ENCODE data around the gene COL17A1.

COL17A1 gene

DNA sequence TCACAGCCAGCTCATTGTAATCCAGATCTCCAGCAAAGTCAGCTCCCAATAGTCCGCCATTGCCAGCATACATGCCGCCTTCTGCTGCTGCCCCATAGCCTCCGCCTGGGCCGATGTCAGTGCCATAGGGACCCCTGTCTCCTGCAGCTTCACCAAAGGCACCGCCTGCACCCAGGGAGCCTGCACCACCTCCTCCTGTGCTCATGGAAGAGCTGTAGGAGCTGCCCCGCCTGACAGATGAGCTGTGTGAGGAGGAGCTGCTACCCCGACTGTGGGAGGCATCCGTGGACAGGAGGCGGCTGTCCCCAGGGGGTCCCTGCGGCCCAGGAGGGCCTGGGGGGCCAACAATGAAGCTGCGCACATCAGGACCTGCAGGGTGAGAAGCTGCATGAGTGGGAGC, 51.7 kb downstream of the COL17A1 start:
- no peak overlapping the region for H3K4me3 Mint-ChIP-seq
- peaks cover 6% of the 10 kb centered on the region for H3K27me3 Mint-ChIP-seq (ENCODE audit: low read depth, poor library complexity)
- TF ChIP-seq, protein P1, sequence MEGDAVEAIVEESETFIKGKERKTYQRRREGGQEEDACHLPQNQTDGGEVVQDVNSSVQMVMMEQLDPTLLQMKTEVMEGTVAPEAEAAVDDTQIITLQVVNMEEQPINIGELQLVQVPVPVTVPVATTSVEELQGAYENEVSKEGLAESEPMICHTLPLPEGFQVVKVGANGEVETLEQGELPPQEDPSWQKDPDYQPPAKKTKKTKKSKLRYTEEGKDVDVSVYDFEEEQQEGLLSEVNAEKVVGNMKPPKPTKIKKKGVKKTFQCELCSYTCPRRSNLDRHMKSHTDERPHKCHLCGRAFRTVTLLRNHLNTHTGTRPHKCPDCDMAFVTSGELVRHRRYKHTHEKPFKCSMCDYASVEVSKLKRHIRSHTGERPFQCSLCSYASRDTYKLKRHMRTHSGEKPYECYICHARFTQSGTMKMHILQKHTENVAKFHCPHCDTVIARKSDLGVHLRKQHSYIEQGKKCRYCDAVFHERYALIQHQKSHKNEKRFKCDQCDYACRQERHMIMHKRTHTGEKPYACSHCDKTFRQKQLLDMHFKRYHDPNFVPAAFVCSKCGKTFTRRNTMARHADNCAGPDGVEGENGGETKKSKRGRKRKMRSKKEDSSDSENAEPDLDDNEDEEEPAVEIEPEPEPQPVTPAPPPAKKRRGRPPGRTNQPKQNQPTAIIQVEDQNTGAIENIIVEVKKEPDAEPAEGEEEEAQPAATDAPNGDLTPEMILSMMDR (IDR thresholded peaks at IDR 0.05): no peak
- H3K9me3 Mint-ChIP-seq: no peaks in the 10 kb centered on the region
- H3K4me1 Mint-ChIP-seq: peaks cover 12% of the 10 kb centered on the region
- H3K36me3 Mint-ChIP-seq (ENCODE audit: low read depth): peaks cover 23% of the 10 kb centered on the region
- no peak for DNase-seq
- peak overlapping the region; percentile 77 for H3K27ac Mint-ChIP-seq

DNA sequence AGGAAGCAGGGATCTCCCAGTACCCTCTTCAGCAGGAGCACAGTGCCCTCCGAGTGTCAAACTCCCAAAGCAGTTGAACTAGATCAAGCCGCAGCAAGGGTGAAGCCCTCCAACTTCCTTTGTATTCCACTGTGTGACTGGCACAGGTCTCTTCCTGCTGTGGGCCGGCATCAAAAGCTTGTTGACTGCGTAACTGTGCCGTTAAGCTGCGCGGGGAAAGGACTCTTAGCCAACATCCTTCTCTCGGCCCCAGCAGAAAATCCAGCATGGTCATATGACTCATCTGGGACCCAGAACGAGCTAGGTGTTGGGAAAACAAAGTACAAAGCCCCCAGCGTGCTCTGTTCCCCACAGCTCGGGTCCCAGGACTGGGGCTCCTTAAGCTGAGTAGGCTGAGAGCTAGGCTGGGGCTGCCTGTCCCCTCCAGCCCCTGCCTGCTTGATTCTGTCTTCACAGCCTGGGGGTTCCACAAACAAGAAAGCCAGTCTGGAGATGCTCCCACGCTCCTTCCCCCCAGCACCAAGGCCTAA, 52.2 kb downstream of the COL17A1 start:
- Mint-ChIP-seq H3K4me3 (no peak overlapping the region), H3K9me3 (no peaks in the 10 kb centered on the region), H3K36me3 (ENCODE audit: low read depth) (peaks cover 28% of the 10 kb centered on the region), H3K27ac (peak overlapping the region; percentile 77), H3K4me1 (peaks cover 12% of the 10 kb centered on the region), H3K27me3 (ENCODE audit: low read depth, poor library complexity) (peaks cover 6% of the 10 kb centered on the region)
- TF ChIP-seq, protein P1 (IDR thresholded peaks at IDR 0.05): no peak
- no peak for DNase-seq

DNA sequence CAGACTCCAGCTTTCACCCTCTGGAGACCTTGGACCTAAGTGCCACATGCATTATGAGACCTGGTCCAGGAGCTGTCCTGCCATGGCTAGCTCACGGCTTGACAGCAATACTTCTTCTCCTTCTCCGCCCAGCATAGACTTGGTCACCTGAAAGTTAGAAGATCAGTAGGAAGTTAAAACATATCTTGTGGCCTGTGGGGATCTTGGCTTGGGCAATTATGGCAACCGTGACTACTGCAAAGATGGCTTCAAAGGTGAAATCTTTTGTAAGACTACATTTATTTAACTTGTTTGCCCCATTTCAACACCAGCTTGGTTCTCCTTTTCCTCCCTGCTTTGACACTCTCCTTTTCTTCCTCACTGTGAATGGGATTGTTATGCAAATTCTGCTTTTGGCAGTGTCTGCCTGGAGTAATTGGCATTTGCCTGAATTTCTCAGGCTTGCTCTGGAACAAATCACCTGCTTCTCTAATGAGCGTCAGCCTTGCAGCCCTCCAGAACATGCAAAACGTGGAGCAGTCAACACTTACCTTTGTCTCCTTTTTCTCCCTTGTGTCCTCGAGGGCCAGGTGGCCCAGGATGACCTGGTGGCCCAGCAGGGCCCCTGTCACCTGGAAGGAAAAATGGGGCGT, 53.4 kb downstream of the COL17A1 start:
- Mint-ChIP-seq H3K9me3 (no peaks in the 10 kb centered on the region), H3K36me3 (ENCODE audit: low read depth) (peaks cover 33% of the 10 kb centered on the region), H3K4me3 (no peak overlapping the region), H3K27me3 (ENCODE audit: low read depth, poor library complexity) (no peaks in the 10 kb centered on the region), H3K4me1 (peaks cover 11% of the 10 kb centered on the region), H3K27ac (no peak overlapping the region)
- TF ChIP-seq, protein P1 (IDR thresholded peaks at IDR 0.05): no peak
- no peak for DNase-seq

DNA sequence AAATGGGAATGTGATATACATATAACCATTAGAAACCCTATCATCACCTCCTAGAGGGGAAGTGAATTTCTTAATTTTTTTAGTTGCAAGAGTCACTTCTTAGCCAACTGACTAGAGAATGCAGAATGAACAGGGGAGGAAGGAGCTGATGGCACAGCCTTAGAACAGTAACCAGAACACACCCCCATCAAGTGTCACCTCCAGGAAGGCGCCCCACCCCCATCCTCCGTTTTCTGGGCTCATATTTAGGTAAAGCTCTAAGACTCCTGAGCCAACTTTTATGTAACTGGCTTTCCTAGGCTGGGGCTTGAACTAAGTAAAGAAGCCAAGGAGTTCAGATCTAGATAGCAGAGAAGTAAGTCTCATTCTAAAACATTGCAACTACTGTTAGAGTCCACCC, 54.0 kb downstream of the COL17A1 start:
- no peak for DNase-seq
- no peaks in the 10 kb centered on the region for H3K9me3 Mint-ChIP-seq
- peaks cover 11% of the 10 kb centered on the region for H3K4me1 Mint-ChIP-seq
- TF ChIP-seq, protein P1 (IDR thresholded peaks at IDR 0.05): no peak
- H3K27me3 Mint-ChIP-seq (ENCODE audit: low read depth, poor library complexity): no peaks in the 10 kb centered on the region
- H3K4me3 Mint-ChIP-seq: no peak overlapping the region
- H3K27ac Mint-ChIP-seq: no peak overlapping the region
- H3K36me3 Mint-ChIP-seq (ENCODE audit: low read depth): peaks cover 33% of the 10 kb centered on the region

DNA sequence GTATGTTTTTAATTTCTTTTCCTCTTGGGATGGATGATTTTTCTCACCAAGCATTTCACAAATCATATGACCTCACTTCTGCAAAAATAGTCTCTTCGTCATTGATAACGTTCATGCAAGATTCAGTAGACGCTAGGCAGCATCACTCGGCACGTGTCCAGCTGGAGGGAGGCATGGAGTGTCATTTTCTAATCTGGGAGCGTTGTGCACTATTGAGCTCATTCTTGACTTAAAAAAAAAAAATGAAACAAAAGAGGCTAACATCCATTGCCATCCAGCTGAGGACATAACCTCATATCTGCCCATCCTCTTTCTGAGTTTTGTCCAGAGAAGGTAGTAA, 56.2 kb downstream of the COL17A1 start:
- Mint-ChIP-seq H3K4me3 (no peak overlapping the region), H3K36me3 (ENCODE audit: low read depth) (peaks cover 42% of the 10 kb centered on the region), H3K27me3 (ENCODE audit: low read depth, poor library complexity) (no peaks in the 10 kb centered on the region), H3K9me3 (no peaks in the 10 kb centered on the region), H3K27ac (no peak overlapping the region), H3K4me1 (peaks cover 14% of the 10 kb centered on the region)
- DNase-seq: no peak
- TF ChIP-seq, protein P1 (IDR thresholded peaks at IDR 0.05): no peak
